Activated B cell treated with CpG ODN at 0.5 μM for 24 hours (primary cell): ENCODE measurements around the gene OR13C3. TPM values are rescaled to one million over a fixed set of nuclear protein-coding genes. Genes with fewer than 3 reads are reported as not detected.

Experiments used
- ATAC-seq: fragments of 200-7000 bp; cut with Tn5 transposase; one replicate; pipeline ENCODE4 v1.10.0; 2021; ENCODE audit warnings: low read depth, mild to moderate bottlenecking, moderate library complexity
- CTCF ChIA-PET: fragments of 350-600 bp; sonication (Branson Sonifier 250); formaldehyde crosslinking; loops from one replicate; lab custom pipeline; 2021; ENCODE audit warnings: antibody characterized with exemption; lab: Charles Lee
- POLR2A ChIA-PET: fragments of 350-600 bp; sonication (Branson Sonifier 250); formaldehyde crosslinking; loops from one replicate; lab custom pipeline; 2021; ENCODE audit warnings: antibody characterized with exemption; lab: Charles Lee
- DNase-seq: peaks from one replicate; pipeline ENCODE4 v3.0.0; 2022
- H3K27ac Mint-ChIP-seq: one replicate; pipeline ENCODE4 v1.8.0; 2020; ENCODE audit warnings: mixed read lengths
- H3K27me3 Mint-ChIP-seq: one replicate; pipeline ENCODE4 v1.8.0; 2021; ENCODE audit warnings: mixed read lengths
- H3K36me3 Mint-ChIP-seq: one replicate; pipeline ENCODE4 v1.8.0; 2021; ENCODE audit warnings: low read depth, mixed read lengths
- H3K4me1 Mint-ChIP-seq: one replicate; pipeline ENCODE4 v1.8.0; 2021; ENCODE audit warnings: mixed read lengths
- H3K4me3 Mint-ChIP-seq: one replicate; pipeline ENCODE4 v1.8.0; 2020; ENCODE audit warnings: mild to moderate bottlenecking, mixed read lengths
- H3K9me3 Mint-ChIP-seq: one replicate; pipeline ENCODE4 v1.8.0; 2020; ENCODE audit warnings: mixed read lengths
- intact Hi-C: fragments of 100-400 bp; cut with micrococcal nuclease; formaldehyde crosslinking; loops from one replicate; pipeline ENCODE4 v1.15.1; 2024
- total RNA-seq: library from RNA; stranded (reverse); gene quantifications from 2 replicates; pipeline ENCODE4 v1.2.3, GENCODE V29; 2022
- TF ChIP-seq, protein P1 (sequence below): fragments of 200-600 bp; IDR thresholded peaks from one replicate; pipeline ENCODE4 v1.8.0; 2022; ENCODE audit warnings: antibody characterized with exemption, mild to moderate bottlenecking

The OR13C3 gene
- total RNA-seq, 1 donor from 2014 or later = not detected

DNA sequence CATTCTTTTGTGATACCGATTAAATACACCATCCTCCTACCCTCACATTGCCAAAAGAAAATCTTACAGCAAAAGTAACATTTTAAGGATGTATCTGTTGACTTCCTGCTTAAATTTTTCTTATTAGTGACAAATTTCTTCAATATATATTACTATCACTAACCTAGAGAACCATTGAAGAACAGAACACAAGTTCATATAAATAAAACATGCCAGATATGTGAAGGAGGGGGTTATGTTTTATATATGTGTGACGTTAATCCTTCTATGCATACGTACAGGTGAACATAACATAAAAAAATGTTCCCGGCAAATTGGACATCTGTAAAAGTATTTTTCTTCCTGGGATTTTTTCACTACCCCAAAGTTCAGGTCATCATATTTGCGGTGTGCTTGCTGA, 32.7 kb downstream of the OR13C3 start, which contains the start of gene OR13F1:
TSS of gene OR13F1 (plus strand) at position 301 of the 400 bp plus-strand sequence. CDS start at position 301, 0 bp downstream.
- no peak for DNase-seq
- intact Hi-C loops = no loop called here
- no peaks in the 10 kb centered on the region for H3K36me3 Mint-ChIP-seq
- H3K9me3 Mint-ChIP-seq = no peaks in the 10 kb centered on the region
- no peak within 1 kb of the TSS for H3K27ac Mint-ChIP-seq
- no peak within 1 kb of the TSS for H3K4me3 Mint-ChIP-seq
- no peaks in the 10 kb centered on the region for H3K4me1 Mint-ChIP-seq
- ATAC-seq = no peak
- TF ChIP-seq, protein P1, sequence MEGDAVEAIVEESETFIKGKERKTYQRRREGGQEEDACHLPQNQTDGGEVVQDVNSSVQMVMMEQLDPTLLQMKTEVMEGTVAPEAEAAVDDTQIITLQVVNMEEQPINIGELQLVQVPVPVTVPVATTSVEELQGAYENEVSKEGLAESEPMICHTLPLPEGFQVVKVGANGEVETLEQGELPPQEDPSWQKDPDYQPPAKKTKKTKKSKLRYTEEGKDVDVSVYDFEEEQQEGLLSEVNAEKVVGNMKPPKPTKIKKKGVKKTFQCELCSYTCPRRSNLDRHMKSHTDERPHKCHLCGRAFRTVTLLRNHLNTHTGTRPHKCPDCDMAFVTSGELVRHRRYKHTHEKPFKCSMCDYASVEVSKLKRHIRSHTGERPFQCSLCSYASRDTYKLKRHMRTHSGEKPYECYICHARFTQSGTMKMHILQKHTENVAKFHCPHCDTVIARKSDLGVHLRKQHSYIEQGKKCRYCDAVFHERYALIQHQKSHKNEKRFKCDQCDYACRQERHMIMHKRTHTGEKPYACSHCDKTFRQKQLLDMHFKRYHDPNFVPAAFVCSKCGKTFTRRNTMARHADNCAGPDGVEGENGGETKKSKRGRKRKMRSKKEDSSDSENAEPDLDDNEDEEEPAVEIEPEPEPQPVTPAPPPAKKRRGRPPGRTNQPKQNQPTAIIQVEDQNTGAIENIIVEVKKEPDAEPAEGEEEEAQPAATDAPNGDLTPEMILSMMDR = no peak
- ChIA-PET CTCF (no interaction called here), POLR2A (no interaction called here)
- no peaks in the 10 kb centered on the region for H3K27me3 Mint-ChIP-seq

DNA sequence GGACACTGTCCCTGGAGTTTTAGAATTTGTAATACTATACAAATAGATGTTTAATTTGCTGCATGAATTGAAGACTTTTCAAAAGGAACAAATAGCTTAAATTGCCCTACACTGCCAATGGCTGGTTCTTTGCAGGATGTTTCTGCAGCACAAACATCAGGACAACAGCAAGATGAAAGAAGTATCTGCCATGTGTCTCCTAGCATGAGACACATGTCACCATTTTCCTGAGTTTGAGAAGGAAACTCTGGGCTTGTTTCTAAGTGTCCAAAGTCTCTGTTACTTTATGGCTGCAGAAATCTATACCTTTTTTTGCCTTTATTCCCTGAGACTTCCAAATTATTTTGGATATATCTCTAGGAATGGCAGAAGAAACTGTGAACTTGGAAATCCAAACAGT, 33.2 kb downstream of the OR13C3 start:
- ChIA-PET POLR2A (no interaction called here), CTCF (no interaction called here)
- ATAC-seq (no peak), DNase-seq (no peak)
- H3K27ac Mint-ChIP-seq = no peak overlapping the region
- no peaks in the 10 kb centered on the region for H3K27me3 Mint-ChIP-seq
- no peaks in the 10 kb centered on the region for H3K9me3 Mint-ChIP-seq
- H3K36me3 Mint-ChIP-seq = no peaks in the 10 kb centered on the region
- no peak overlapping the region for H3K4me3 Mint-ChIP-seq
- H3K4me1 Mint-ChIP-seq = no peaks in the 10 kb centered on the region
- TF ChIP-seq, protein P1 = no peak
- intact Hi-C loops = no loop called here

DNA sequence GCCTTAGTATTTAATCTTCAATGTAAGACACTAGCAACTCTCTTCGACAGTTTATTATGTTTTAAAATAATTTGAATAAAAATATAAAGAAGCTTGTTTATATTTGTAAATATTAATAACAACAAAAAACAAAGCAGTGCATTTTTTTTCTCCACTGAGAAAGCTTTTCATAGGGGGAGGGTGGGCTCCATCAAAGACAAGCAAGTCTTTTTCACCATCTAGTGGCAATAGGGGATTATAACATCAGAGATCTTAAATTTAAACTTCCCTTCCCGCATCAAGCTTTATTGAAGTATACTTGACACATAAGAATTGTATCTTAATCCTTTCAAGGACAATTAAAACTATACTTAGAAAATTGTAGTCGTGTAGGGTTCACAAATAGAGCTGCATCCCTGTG, 41.8 kb downstream of the OR13C3 start:
- H3K36me3 Mint-ChIP-seq = no peaks in the 10 kb centered on the region
- no peak overlapping the region for H3K4me3 Mint-ChIP-seq
- no peaks in the 10 kb centered on the region for H3K9me3 Mint-ChIP-seq
- intact Hi-C loops = no loop called here
- TF ChIP-seq, protein P1 = no peak
- no peak for DNase-seq
- H3K4me1 Mint-ChIP-seq = no peaks in the 10 kb centered on the region
- ATAC-seq = no peak
- ChIA-PET POLR2A (interaction anchor here (0.7 kb wide), 1 partner anchor 43 kb away, joined by 4 read pairs; no protein-coding TSS in a partner anchor), CTCF (no interaction called here)
- H3K27ac Mint-ChIP-seq = no peak overlapping the region
- H3K27me3 Mint-ChIP-seq = no peaks in the 10 kb centered on the region

Other genes with a start within 250 kb of the OR13C3 start
- gene OR13F1, start 32.6 kb downstream of the OR13C3 start, total RNA-seq = not detected in 2 replicates
- not detected in 2 replicates for gene OR13C4, start 9.6 kb downstream of the OR13C3 start, total RNA-seq
- gene OR13C8, start 32.3 kb upstream of the OR13C3 start, total RNA-seq = not detected in 2 replicates
- not detected in 2 replicates for gene OR13C5, start 62.6 kb upstream of the OR13C3 start, total RNA-seq
- not detected in 2 replicates for gene OR13C2, start 68.8 kb upstream of the OR13C3 start, total RNA-seq
- gene OR13C9, start 81.3 kb upstream of the OR13C3 start, total RNA-seq = not detected in 2 replicates
- gene OR13D1, start 157.7 kb upstream of the OR13C3 start, total RNA-seq = not detected in 2 replicates
- gene NIPSNAP3A, start 210.8 kb upstream of the OR13C3 start, total RNA-seq = 21.9 and 22.7 TPM in 2 replicates
- gene NIPSNAP3B, start 227.3 kb upstream of the OR13C3 start, total RNA-seq = 15.3 and 17.4 TPM in 2 replicates